ENCODE data around the gene HIF3A. TPM values are rescaled to one million over a fixed set of nuclear protein-coding genes. Genes with fewer than 3 reads are reported as not detected.

HIF3A gene
- total and polyA plus RNA-seq, 2 donors (not counting 3 experiments of a cell fraction or from before 2014, with no cell fraction given) = 8.1 to 8.5 TPM

DNA sequence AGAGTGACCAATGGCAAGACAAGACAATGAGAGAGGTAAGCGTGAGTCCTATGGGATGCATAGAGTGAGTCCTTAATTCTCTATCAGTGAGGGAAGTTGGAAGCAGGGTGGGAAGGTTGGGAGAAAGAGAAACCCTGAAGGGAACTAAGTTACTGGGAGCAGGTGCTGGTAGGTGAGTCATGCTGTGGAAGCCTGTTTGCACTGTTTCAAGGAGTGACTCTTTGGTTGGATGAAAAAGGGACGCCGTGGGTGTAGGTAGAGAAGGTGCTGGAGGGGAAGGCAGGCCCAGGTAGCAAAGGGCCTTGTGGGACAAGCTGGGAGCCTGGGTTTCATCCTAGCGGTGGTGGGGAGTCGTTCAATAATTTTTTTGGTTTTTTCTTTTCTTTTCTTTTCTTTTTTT lies 45.4 kb upstream of the HIF3A start:
- Histone ChIP-seq H3K27me3 (ENCODE audit: control insufficient read depth in 2 of 2, insufficient read depth in 2 of 2, low read length in 2 of 2) (peaks cover 13 to 15% of the 10 kb centered on the region in 2 experiments), H3K79me2 (ENCODE audit: control insufficient read depth, insufficient read depth, low read length) (no peaks in the 10 kb centered on the region), H3K4me3 (replicated peaks in 1 of 3; ENCODE audit: insufficient read depth in 1 of 3, low read depth in 1 of 3, low read length in 3 of 3) (no peak overlapping the region), H3K27ac (ENCODE audit: insufficient read depth, low read depth, low read length) (no peak overlapping the region), H3K4me2 (ENCODE audit: insufficient read depth, low read length) (no peak overlapping the region), H3K9me1 (replicated peaks; ENCODE audit: control insufficient read depth, extremely low read depth, insufficient read depth, low read length) (no peaks in the 10 kb centered on the region), H2AFZ (ENCODE audit: low read depth, low read length) (no peak overlapping the region), H3K9me3 (replicated peaks; ENCODE audit: control insufficient read depth, insufficient read depth, low read length) (no peaks in the 10 kb centered on the region), H3K36me3 (ENCODE audit: control insufficient read depth in 2 of 2, extremely low read depth in 1 of 2, insufficient read depth in 2 of 2, low read length in 2 of 2) (no peaks in the 10 kb centered on the region), H3K9ac (replicated peaks; ENCODE audit: extremely low read depth, insufficient read depth, low read length) (no peak overlapping the region), H4K20me1 (replicated peaks; ENCODE audit: control insufficient read depth, extremely low read depth, insufficient read depth, low read length) (no peaks in the 10 kb centered on the region), H3K4me1 (ENCODE audit: control insufficient read depth, extremely low read depth, insufficient read depth, low read length) (no peaks in the 10 kb centered on the region)
- dilution Hi-C loops (cut with MboI; ENCODE audit: extremely low pct_ligation_motif_present, low sequenced_read_pairs) = no loop called here
- POLR2A ChIA-PET = no interaction called here
- BruUV-seq (replicated peaks) = no TSS peak
- TF ChIP-seq, protein P1, sequence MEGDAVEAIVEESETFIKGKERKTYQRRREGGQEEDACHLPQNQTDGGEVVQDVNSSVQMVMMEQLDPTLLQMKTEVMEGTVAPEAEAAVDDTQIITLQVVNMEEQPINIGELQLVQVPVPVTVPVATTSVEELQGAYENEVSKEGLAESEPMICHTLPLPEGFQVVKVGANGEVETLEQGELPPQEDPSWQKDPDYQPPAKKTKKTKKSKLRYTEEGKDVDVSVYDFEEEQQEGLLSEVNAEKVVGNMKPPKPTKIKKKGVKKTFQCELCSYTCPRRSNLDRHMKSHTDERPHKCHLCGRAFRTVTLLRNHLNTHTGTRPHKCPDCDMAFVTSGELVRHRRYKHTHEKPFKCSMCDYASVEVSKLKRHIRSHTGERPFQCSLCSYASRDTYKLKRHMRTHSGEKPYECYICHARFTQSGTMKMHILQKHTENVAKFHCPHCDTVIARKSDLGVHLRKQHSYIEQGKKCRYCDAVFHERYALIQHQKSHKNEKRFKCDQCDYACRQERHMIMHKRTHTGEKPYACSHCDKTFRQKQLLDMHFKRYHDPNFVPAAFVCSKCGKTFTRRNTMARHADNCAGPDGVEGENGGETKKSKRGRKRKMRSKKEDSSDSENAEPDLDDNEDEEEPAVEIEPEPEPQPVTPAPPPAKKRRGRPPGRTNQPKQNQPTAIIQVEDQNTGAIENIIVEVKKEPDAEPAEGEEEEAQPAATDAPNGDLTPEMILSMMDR (IDR thresholded peaks at IDR 0.05; ENCODE audit: extremely low read depth in 1 of 2, insufficient read depth in 1 of 2, low read depth in 1 of 2, low read length in 2 of 2) = no peak
- TF ChIP-seq POLR2A (IDR thresholded peaks at IDR 0.05; ENCODE audit: low read depth, low read length) (no peak), FOS (IDR thresholded peaks at IDR 0.05; ENCODE audit: borderline replicate concordance, insufficient read depth, low read length) (no peak), MYC (IDR thresholded peaks at IDR 0.05; ENCODE audit: low read depth, low read length) (no peak), EZH2 (IDR thresholded peaks at IDR 0.05; ENCODE audit: borderline replicate concordance, low read depth, low read length, severe bottlenecking) (no peak), POLR2AphosphoS5 (IDR thresholded peaks at IDR 0.05; ENCODE audit: insufficient read depth, low read depth, low read length) (no peak), JUN (IDR thresholded peaks at IDR 0.05; ENCODE audit: borderline replicate concordance, insufficient read depth, insufficient read length, low read depth) (no peak), GATA2 (IDR thresholded peaks at IDR 0.05; ENCODE audit: insufficient read depth, insufficient read length, low read depth, low read length) (no peak)
- TF ChIP-seq, protein P2, sequence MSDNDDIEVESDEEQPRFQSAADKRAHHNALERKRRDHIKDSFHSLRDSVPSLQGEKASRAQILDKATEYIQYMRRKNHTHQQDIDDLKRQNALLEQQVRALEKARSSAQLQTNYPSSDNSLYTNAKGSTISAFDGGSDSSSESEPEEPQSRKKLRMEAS (IDR thresholded peaks at IDR 0.05; ENCODE audit: insufficient read depth, insufficient read length) = no peak
- CTCF ChIA-PET = interaction anchor here (0.7 kb wide), 1 partner anchor 603 kb away, joined by 3 read pairs; no protein-coding TSS in a partner anchor
- DNase-seq (ENCODE audit: low read depth, low spot score) = no peak
- no peak for FAIRE-seq
- intact Hi-C loops (cut with micrococcal nuclease) = no loop called here
